A673 (cell line): ENCODE data around the gene NPAS1.

Experiments
- EZH2 ChIP-seq: fragments of 200-600 bp; sonication (generic); IDR thresholded peaks from 2 replicates; pipeline ENCODE4 v1.6.1; 2017; ENCODE audit warnings: borderline replicate concordance, low read depth, mild to moderate bottlenecking, mixed read lengths, antibody characterized with exemption, low read length; ENCODE audit not compliant: poor library complexity, severe bottlenecking
- TF ChIP-seq, protein P1 (sequence below): fragments of 300-800, 200-600 bp; sonication (generic); conservative IDR thresholded peaks from 2 replicates; pipeline ENCODE4 v1.5.1; 2017; ENCODE audit warnings: low read depth, mild to moderate bottlenecking, antibody characterized with exemption, low read length, moderate library complexity, mixed read lengths

DNA sequence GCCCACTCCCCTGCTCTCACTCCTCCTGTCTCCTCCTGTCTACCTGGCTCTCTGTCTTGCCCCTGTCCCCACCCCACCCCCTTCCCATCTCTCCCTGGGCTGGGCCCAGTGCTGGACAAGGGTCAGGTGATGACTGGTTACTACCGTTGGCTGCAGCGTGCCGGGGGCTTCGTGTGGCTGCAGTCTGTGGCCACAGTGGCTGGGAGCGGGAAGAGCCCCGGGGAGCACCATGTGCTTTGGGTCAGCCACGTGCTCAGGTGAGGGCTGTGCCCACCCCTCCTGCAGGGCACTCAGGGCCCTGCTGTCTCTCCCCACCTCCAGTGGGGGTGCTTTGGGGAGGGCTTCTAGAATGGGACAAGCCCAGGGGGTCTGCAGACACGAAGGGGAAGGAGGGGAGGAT, 21.2 kb downstream of the NPAS1 start:
- TF ChIP-seq, protein P1, sequence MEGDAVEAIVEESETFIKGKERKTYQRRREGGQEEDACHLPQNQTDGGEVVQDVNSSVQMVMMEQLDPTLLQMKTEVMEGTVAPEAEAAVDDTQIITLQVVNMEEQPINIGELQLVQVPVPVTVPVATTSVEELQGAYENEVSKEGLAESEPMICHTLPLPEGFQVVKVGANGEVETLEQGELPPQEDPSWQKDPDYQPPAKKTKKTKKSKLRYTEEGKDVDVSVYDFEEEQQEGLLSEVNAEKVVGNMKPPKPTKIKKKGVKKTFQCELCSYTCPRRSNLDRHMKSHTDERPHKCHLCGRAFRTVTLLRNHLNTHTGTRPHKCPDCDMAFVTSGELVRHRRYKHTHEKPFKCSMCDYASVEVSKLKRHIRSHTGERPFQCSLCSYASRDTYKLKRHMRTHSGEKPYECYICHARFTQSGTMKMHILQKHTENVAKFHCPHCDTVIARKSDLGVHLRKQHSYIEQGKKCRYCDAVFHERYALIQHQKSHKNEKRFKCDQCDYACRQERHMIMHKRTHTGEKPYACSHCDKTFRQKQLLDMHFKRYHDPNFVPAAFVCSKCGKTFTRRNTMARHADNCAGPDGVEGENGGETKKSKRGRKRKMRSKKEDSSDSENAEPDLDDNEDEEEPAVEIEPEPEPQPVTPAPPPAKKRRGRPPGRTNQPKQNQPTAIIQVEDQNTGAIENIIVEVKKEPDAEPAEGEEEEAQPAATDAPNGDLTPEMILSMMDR, result no peak
- no peak for TF ChIP-seq EZH2
